H9 (cell line): ENCODE results near the gene MYOCD. TPM values are rescaled to one million over a fixed set of nuclear protein-coding genes. Genes with fewer than 3 reads are reported as not detected.

Experiments used
- DNase-seq: peaks from one replicate; pipeline ENCODE4 v3.0.0-alpha.2; 2017
- H2AFZ ChIP-seq: one replicate; pipeline ENCODE4 v1.6.1; 2013; ENCODE audit warnings: mild to moderate bottlenecking, low read length, control low read depth, moderate library complexity
- H2AK5ac ChIP-seq: 2 replicates; pipeline ENCODE4 v1.6.1; 2013; ENCODE audit warnings: low read length, control low read depth, mixed read lengths; ENCODE audit not compliant: insufficient read length
- H2BK120ac ChIP-seq: one replicate; pipeline ENCODE4 v1.6.1; 2013; ENCODE audit warnings: low read depth, mild to moderate bottlenecking, low read length, control low read depth, inconsistent platforms; ENCODE audit not compliant: poor library complexity, severe bottlenecking
- H2BK12ac ChIP-seq: 2 replicates; pipeline ENCODE4 v1.6.1; 2013; ENCODE audit warnings: low read length, control low read depth, mixed read lengths, low read depth; ENCODE audit not compliant: insufficient read length
- H2BK15ac ChIP-seq: 2 replicates; pipeline ENCODE4 v1.6.1; 2013; ENCODE audit warnings: low read depth, low read length, control low read depth
- H2BK20ac ChIP-seq: one replicate; pipeline ENCODE4 v1.6.1; 2013; ENCODE audit warnings: low read depth, mild to moderate bottlenecking, low read length, control low read depth, inconsistent platforms; ENCODE audit not compliant: poor library complexity, severe bottlenecking
- H2BK5ac ChIP-seq: 2 replicates; pipeline ENCODE4 v1.6.1; 2013; ENCODE audit warnings: low read length, control low read depth, mixed read lengths; ENCODE audit not compliant: insufficient read length
- H3K14ac ChIP-seq: 2 replicates; pipeline ENCODE4 v1.6.1; 2013; ENCODE audit warnings: low read length, control low read depth; ENCODE audit not compliant: insufficient read depth
- H3K18ac ChIP-seq: 2 replicates; pipeline ENCODE4 v1.6.1; 2013; ENCODE audit warnings: low read depth, mild to moderate bottlenecking, mixed read lengths, low read length, control low read depth; ENCODE audit not compliant: insufficient read length
- H3K23ac ChIP-seq: 2 replicates; pipeline ENCODE4 v1.6.1; 2013; ENCODE audit warnings: low read length, control low read depth, mixed read lengths, low read depth; ENCODE audit not compliant: insufficient read length
- H3K23me2 ChIP-seq: 2 replicates; pipeline ENCODE4 v1.6.1; 2013; ENCODE audit warnings: low read depth, mild to moderate bottlenecking, mixed read lengths, low read length, control low read depth; ENCODE audit not compliant: insufficient read length, poor library complexity, severe bottlenecking
- H3K27ac ChIP-seq: 2 replicates; pipeline ENCODE4 v1.5.1; 2013; ENCODE audit warnings: low read length, control low read depth, mixed read lengths, low read depth; ENCODE audit not compliant: insufficient read length
- H3K27me3 ChIP-seq: 2 replicates; pipeline ENCODE4 v1.6.1; 2013; ENCODE audit warnings: low read length, control low read depth, inconsistent platforms; ENCODE audit not compliant: insufficient read depth
- H3K4ac ChIP-seq: 2 replicates; pipeline ENCODE4 v1.6.1; 2013; ENCODE audit warnings: low read depth, mild to moderate bottlenecking, control low read depth, inconsistent platforms, low read length, moderate library complexity
- H3K4me1 ChIP-seq: 2 replicates; pipeline ENCODE4 v1.6.1; 2013; ENCODE audit warnings: low read length, control low read depth, inconsistent platforms; ENCODE audit not compliant: insufficient read depth
- H3K4me2 ChIP-seq: 2 replicates; pipeline ENCODE4 v1.6.1; 2013; ENCODE audit warnings: low read length, control low read depth, mixed read lengths; ENCODE audit not compliant: insufficient read length, insufficient read depth
- H3K56ac ChIP-seq: 2 replicates; pipeline ENCODE4 v1.6.1; 2013; ENCODE audit warnings: low read depth, mild to moderate bottlenecking, mixed read lengths, low read length, control low read depth; ENCODE audit not compliant: insufficient read length
- H3K79me1 ChIP-seq: 2 replicates; pipeline ENCODE4 v1.6.1; 2013; ENCODE audit warnings: low read depth, mild to moderate bottlenecking, moderate library complexity, low read length, control low read depth, inconsistent platforms; ENCODE audit not compliant: insufficient read depth, poor library complexity, severe bottlenecking
- H3K79me2 ChIP-seq: 2 replicates; pipeline ENCODE4 v1.6.1; 2013; ENCODE audit warnings: low read length, control low read depth, inconsistent platforms; ENCODE audit not compliant: insufficient read depth
- H3K9ac ChIP-seq: 2 replicates; pipeline ENCODE4 v1.6.1; 2013; ENCODE audit warnings: low read length, control low read depth, mixed read lengths; ENCODE audit not compliant: insufficient read length; ENCODE audit errors: extremely low read depth
- H3K9me3 ChIP-seq: one replicate; pipeline ENCODE4 v1.6.1; 2013; ENCODE audit warnings: low read depth, low read length, inconsistent platforms; ENCODE audit not compliant: control insufficient read depth
- H3T11ph ChIP-seq: one replicate; pipeline ENCODE4 v1.6.1; 2013; ENCODE audit warnings: mild to moderate bottlenecking, low read length, control low read depth, inconsistent platforms
- H4K20me1 ChIP-seq: one replicate; pipeline ENCODE4 v1.6.1; 2013; ENCODE audit not compliant: control insufficient read depth, insufficient read length, insufficient read depth
- H4K5ac ChIP-seq: 2 replicates; pipeline ENCODE4 v1.6.1; 2013; ENCODE audit warnings: low read depth, mild to moderate bottlenecking, mixed read lengths, low read length, control low read depth; ENCODE audit not compliant: insufficient read length
- H4K8ac ChIP-seq: replicated peaks from 2 replicates; pipeline ENCODE4 v1.6.1; 2013; ENCODE audit warnings: low read length, control low read depth, mixed read lengths, low read depth; ENCODE audit not compliant: insufficient read length
- H4K91ac ChIP-seq: 2 replicates; pipeline ENCODE4 v1.6.1; 2013; ENCODE audit warnings: low read depth, mild to moderate bottlenecking, moderate library complexity, mixed read lengths, low read length, control low read depth; ENCODE audit not compliant: insufficient read length
- H3K27ac Mint-ChIP-seq, 3 experiments: 2 replicates in 2 of 3; 3 replicates in 1 of 3; pipeline ENCODE4 v1.8.0; 2020 to 2021; ENCODE audit warnings: mixed read lengths in 3 of 3, mild to moderate bottlenecking in 1 of 3, moderate library complexity in 1 of 3
- H3K27me3 Mint-ChIP-seq: 2 replicates; pipeline ENCODE4 v1.8.0; 2021; ENCODE audit warnings: low read depth, mild to moderate bottlenecking, moderate library complexity, mixed read lengths
- H3K36me3 Mint-ChIP-seq, 3 experiments: 2 replicates in 2 of 3; 3 replicates in 1 of 3; pipeline ENCODE4 v1.8.0; 2020 to 2021; ENCODE audit warnings: low read depth in 3 of 3, mixed read lengths in 3 of 3; ENCODE audit not compliant: insufficient read depth in 1 of 3
- H3K4me1 Mint-ChIP-seq, 2 experiments: 2 replicates each; pipeline ENCODE4 v1.8.0; 2020; ENCODE audit warnings: mixed read lengths in 2 of 2
- H3K4me3 Mint-ChIP-seq, 2 experiments: 2 replicates in 1 of 2; 3 replicates in 1 of 2; pipeline ENCODE4 v1.8.0; 2020 to 2021; ENCODE audit warnings: mild to moderate bottlenecking in 2 of 2, mixed read lengths in 2 of 2, moderate library complexity in 1 of 2
- H3K9me3 Mint-ChIP-seq, 2 experiments: 2 replicates in 1 of 2; 3 replicates in 1 of 2; pipeline ENCODE4 v1.8.0; 2020; ENCODE audit warnings: mild to moderate bottlenecking in 2 of 2, mixed read lengths in 2 of 2, moderate library complexity in 1 of 2
- CTCF ChIP-seq: fragments of 200-600 bp; sonication (generic); conservative IDR thresholded peaks from 3 replicates; pipeline ENCODE4 v1.8.0; 2021; ENCODE audit warnings: antibody characterized with exemption, mild to moderate bottlenecking
- WGBS: extraction: QIAGEN DNeasy Blood & Tissue Kit; methylation state at CpG from one replicate; pipeline ENCODE4 v1.1.7; 2013; ENCODE audit warnings: missing lambda C conversion rate, low lambda C conversion rate, mixed read lengths; ENCODE audit not compliant: insufficient read length; ENCODE audit errors: extremely low coverage; 5-methylcytosine and 5-hydroxymethylcytosine counted together
- total RNA-seq: library from RNA; stranded (reverse); gene quantifications from 2 replicates; pipeline ENCODE4 v1.2.1, GENCODE V29; 2021

The MYOCD gene
- total RNA-seq, 1 experiment from 2014 or later: 0.17 TPM

GRCh38 chr17:12667299-12667958, 1.7 kb downstream of the MYOCD start:
- no peak overlapping the region for H3K4me3 Mint-ChIP-seq
- Histone ChIP-seq H3K27ac (no peak overlapping the region), H3K79me1 (no peaks in the 10 kb centered on the region), H2BK15ac (no peak overlapping the region), H3K9me3 (no peaks in the 10 kb centered on the region), H4K20me1 (no peaks in the 10 kb centered on the region), H4K5ac (no peak overlapping the region), H3K27me3 (peaks cover 3% of the 10 kb centered on the region; the same call in 1 of the 2 replicates), H3K23me2 (peaks cover 12% of the 10 kb centered on the region), H2BK20ac (no peak overlapping the region), H2BK5ac (no peak overlapping the region), H2AK5ac (no peak overlapping the region), H2AFZ (no peak overlapping the region), H4K91ac (no peak overlapping the region), H3K4me1 (no peaks in the 10 kb centered on the region), H2BK12ac (no peak overlapping the region), H3K23ac (no peak overlapping the region), H2BK120ac (no peak overlapping the region), H3K18ac (no peak overlapping the region), H3T11ph (no peak overlapping the region), H4K8ac (no peak overlapping the region), H3K9ac (no peak overlapping the region), H3K4me2 (no peak overlapping the region), H3K4ac (no peak overlapping the region), H3K14ac (no peak overlapping the region), H3K79me2 (no peaks in the 10 kb centered on the region), H3K56ac (no peak overlapping the region)
- peak; percentile 78 for DNase-seq
- H3K27me3 Mint-ChIP-seq: peaks cover 37% of the 10 kb centered on the region
- no peak overlapping the region for H3K27ac Mint-ChIP-seq
- TF ChIP-seq CTCF: peak; percentile 79
- no CpG with 5 or more reads among the region's 9 CpGs for WGBS
- H3K36me3 Mint-ChIP-seq: no peaks in the 10 kb centered on the region
- H3K9me3 Mint-ChIP-seq: no peaks in the 10 kb centered on the region
- peaks cover 18% of the 10 kb centered on the region in 2 experiments for H3K4me1 Mint-ChIP-seq
